Amygdala (tissue), 56 donors: ENCODE data around the gene OBSL1.

Source experiments
- DNase-seq, 56 donors: peaks; one replicate each; lab custom pipeline; 2025; lab: John Stamatoyannopoulos, UW

OBSL1 gene

DNA sequence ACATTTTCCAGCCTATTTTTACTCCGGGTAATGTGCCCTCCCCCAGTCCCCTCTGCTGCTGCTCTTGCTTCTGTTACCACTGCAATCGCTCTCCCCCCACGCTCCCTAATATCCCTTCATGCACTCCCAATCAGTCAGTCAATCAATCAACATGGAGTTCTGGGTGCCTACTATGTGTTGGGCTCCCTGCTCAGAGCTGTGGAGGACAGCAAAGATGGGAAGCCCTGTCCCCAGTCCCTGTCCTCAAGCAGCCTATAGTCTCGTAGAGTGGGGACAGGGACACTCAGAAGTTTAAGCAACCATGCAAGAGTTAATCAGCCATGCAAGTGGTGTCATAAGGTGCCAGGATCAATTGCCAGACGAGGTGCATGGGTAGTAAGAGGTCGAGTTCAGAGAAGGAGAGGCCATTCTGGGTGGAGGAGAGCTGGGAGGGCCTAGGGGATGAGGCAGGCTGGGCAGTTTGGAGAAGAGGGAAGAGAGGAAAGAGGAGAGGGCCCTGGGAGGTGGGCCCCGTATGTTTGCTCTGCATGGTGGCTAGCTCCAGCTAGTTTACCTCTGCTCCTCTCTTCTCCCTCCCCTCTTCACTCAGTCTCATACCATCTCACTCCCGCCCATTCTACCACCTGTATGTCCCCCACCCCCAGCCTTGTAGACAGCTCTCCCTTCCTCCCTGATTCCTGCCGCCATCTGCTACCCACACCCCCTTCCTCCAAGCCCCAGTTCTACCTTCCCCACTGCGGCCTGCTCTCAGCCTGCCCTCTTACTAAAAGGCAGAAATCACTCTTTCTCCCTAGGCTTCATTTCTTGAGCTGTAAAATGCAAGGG, 53.2 kb downstream of the OBSL1 start:
- DNase-seq, result no peak

DNA sequence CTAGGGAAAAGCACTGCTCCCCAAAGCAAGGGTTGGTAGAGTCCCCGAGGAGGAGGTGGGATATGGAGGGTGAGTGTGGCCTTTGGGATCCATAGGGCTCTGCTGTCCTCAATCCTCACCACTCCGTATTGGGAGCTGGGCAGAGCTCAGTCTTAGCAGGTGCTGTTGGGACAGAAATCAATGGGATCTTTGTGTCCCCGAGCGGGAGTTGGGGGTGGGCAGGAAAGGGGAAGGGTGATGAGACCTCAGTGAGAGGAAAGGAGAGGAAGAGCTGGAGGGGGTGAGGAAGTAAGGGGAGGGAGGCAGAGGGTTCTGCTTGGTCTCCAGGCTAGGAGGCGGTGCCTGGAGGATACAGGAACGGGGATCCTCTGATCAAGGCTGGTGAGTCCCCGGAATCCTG, 54.5 kb downstream of the OBSL1 start:
- no peak for DNase-seq

DNA sequence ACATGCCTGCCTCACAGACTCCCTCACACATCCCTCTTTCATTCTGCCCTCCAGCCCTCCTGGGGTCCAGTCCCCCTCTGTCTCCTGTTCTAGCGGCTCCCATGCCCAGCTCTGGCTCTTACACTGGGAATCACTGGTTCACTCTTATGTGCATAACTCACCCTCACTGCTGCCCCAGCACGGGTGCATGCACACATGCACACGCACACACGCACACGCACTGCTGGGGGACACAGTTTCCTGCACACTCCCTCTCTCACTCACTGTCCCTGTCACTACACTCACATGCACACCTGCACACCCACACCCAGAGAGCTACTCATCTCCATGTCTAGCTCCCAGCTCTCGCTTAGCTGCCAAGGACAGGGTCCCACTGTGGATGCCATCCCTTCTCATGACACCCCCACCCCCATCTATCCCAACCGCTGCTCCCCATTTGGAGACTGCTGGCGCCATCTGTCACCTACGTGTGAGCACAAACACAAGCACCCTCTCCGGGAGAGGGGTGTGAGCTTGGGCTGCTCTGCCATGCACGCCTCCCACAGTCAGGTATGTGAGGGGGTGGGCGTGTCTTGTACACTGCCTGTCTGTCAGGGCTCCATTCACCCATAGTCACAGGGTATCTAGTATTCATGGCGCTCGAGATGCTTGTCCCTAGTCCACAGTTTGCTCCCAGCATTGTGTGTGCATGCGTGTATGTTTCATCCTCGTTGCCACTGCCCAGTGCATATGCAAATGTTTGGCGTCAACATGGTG, 55.3 kb downstream of the OBSL1 start:
- no peak for DNase-seq

DNA sequence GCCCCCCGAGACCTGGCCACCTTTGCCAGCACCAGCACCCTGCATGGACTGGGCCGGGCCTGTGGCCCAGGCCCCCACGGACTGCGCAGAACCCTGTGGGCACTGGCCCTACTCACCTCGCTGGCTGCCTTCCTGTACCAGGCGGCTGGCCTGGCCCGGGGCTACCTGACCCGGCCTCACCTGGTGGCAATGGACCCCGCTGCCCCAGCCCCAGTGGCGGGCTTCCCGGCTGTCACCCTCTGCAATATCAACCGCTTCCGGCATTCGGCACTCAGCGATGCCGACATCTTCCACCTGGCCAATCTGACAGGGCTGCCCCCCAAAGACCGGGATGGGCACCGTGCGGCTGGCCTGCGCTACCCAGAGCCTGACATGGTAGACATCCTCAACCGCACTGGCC, 56.5 kb downstream of the OBSL1 start:
- no peak for DNase-seq

DNA sequence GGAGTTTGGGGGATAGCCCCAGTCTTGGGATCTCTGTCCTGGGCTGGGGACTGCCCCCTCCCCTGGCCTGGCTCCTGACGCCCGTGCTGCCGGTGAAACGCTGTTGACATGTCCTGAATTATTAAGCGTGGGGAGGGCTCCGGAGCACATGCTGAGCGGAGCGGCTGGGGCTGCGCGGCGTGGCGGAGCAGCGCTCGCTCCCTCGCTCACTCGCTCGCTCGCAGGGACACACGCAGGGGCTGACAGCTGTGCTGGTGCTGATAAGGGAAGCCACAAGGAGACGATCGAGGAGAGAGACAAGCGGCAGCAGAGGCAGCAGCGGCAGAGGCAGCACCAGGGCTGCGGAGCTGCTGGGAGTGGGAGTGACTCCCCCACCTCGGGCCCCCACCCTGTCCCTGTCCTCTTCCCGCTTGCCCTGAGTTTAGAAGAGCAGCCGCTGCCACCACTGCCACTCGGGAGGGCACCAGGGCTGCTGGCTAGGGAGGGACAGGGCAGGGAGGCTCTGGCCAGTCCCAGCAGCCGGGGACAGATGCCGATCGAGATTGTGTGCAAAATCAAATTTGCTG, 57.1 kb downstream of the OBSL1 start, which contains the start of gene ASIC4:
TSS of gene ASIC4 (plus strand) at position 287 of the 566 bp plus-strand sequence. CDS start at position 530, 243 bp downstream.
- DNase-seq, result peak in 2 of 56 donors; percentile 11 to 23

DNA sequence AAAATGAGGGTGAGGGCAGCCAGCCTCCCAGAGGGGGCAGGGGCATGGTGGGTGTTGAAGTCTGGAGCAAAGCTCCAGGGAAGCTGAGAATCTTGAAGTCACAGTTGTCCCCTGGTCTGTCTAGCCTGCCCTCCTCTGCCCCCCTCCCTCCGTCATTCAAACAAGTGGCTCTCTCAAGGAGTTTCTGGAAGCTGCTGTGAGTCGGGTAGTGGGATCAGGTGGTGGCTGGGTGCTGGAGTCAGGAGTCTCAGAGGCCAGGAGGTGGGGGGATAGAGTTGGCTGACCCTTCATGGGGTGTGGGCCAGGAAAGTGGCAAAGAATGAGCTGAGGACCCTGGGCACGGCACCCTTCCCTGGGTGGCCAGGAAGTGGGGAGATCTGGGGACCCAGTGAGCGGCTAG, 57.6 kb downstream of the OBSL1 start:
- DNase-seq, result no peak

DNA sequence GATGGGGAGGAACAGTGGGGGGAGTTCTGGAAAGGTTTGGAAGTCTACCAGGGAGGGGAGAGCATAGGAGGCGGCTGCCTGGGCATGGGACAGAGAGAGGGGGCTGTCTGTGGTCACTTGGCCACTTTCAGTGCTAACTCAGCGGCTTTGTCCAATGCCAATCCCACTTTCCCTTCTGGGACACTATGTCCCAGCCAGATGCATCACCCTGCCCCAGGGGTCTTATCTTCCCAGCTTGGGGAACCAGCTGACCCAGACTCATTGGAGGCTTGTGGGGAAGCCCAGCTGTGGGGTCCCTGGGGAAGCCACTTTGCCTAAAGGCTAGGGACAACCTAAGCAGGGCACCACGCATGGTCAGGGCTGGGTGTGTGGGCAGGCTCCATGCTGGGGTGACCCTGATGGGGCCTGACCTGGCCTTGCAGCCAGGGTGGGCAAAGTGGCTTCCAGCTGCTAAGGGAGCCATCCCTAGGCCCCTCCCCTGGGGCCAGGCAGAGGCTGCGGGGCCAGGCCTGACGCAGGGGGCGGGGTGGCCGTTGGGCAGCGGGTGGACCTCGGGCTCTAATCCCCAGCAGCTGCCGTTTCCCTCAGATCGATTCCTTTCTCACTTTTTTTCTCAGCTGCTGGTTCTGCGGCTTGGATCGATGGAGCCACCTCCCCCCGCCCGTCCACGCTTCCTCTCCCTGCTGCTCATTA, 58.7 kb downstream of the OBSL1 start:
- no peak for DNase-seq

DNA sequence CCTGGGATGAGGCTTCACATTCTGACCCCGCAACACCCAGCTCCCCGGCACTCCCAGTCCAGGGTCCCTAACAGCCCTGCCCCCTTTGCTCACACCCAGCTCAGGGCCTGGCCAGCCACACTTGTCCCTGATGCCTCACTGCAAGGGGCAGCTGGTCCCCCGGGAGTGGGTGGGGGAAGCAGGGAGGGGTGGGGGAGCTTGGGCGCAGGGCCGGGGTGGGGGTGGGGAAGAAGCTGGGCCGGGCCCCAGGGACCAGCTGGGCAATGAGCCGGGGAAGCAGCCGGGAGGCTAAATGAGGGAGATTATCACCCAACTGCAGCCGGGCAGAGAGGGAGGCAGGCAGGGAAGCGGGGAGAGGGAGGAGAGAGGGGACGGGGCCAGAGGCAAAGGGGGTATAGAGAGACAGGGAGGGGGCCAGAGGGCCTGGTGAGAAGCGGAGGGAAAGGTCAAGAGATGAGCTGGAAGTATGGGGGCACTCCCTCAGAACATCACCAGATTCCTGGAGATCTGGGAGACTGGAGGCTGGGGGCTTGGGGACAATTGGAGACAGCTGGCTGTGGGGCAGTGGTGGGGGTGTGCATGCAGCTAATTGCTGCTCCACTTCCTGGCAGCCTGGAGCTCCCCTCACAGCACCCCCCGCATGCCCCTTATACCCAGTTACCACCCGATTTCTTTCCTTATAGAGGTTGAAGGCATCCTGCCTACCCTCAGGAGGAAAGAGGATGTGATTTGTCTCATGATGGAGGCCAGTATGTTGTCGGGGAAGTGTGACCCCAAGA, 59.6 kb downstream of the OBSL1 start:
- peak in 6 of 56 donors; percentile 4 to 38 (median 18) for DNase-seq

DNA sequence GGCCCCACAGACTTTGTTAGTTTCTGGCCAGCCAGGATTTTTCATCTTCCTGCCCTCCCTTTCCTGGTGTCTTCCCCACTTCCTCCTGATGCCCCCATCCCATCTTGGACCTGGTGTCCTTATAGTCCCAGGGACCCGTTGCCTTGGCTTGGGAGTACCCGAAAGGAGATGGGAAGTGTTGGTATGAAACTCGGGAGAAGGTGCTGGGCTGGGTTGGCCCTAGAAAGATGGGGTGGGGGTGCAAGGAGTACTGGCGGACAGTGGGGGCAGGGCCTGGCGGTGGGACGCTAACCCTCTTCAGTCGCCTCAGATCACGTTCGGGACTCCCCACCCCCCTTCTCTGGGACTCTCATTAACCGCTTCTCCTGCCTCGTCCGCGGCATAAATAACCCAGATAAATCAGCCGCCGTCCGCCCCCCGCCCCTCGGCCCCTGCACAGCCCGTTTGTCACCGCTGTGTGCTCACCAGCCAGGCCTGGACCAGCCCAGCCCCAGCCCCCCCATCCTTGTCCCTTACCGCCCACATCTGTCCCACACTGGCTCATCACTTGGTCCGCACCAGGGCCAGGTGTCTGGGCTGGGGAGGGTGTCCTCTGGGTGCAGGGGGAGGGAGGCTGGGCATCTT, 60.7 kb downstream of the OBSL1 start:
- no peak for DNase-seq

DNA sequence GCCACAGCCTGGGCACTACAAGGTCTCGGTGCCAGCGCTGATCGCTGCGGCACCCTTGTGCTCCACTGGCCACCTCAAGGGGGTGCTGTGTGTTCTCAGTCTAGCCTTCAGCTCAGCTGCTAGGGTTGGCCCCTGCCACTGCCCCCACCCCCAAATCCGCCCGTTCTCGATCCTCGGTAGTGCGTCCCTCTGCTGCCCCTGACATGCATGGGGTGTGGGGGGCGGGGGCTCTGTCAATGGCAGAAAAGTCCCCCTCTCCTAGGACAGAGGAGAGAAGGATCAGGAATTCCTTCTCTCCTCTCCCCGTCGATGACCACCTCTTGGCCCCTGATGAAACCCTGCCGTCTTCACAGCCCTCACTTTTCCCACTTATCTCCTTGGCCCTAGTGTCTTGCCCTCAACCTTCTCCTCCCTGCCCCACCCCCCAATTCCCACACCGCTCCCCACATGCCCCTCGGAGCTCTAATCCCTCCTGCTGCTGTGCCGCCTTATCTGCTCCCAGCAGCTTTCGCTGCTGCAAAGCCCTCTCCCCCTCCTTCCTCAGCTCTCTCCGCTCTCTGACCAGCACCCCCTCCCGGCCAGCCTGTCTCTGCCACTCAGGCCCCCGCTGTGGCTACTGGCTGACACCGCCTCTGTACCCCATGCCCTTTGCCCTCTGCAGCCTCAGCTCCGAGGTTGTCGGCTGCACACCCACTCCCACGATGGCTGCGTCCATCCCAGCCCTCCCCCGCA, 61.4 kb downstream of the OBSL1 start:
- peak in 41 of 56 donors; percentile 3 to 62 (median 41) for DNase-seq

DNA sequence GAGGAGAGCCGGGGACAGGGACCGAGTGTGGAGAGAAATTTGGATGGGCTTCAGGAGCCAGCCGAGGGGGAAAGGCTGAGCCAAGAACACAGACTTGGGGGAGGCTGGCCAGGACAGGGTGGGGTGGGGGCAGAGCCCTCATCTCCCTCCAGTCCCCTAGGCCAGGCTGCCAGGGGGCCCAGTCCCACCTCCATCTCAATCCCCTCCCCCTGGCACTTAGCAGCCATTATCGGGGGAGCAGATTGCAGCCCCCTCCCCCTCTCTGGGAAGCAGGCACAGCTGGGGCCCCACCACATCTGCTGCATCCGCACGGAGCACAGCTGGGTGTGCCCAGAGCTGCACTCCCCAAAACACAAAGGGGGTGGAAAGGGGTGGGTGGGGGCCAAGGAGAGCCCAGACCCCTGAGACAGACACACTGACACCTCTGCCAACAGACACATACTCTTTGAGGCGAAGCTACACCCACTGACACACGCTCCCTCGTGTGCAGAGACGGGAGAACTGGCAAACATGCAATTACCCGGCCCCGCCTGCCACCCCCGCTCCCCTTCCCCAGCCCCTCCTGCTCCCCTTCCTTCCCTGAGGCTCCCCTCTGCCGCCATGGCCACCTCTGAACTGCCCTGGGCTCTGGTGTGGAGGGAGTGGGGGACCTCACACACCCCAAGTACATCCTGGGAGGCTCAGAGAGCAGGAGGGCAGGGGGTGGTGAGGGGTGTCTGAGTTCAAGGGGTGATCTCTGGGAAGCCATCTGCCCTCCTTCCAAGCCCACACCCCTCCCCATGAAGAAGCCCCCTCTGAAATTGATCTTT, 62.2 kb downstream of the OBSL1 start:
- peak in 2 of 56 donors; percentile 30 to 61 for DNase-seq

DNA sequence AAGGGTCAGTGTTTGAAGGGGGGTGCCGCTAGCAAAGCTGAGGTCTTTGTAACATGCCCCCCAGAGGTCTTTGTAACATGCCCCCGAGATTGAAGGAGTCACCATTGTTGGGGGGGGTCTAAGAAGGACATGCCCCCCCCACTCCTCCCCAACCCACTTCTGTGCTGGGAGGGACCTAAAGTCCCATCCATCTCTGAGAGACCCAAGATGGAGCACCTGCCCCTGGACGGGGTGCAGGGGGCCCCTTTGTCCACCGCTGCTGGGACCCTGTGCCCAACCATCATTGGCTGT, 63.0 kb downstream of the OBSL1 start:
- no peak for DNase-seq

DNA sequence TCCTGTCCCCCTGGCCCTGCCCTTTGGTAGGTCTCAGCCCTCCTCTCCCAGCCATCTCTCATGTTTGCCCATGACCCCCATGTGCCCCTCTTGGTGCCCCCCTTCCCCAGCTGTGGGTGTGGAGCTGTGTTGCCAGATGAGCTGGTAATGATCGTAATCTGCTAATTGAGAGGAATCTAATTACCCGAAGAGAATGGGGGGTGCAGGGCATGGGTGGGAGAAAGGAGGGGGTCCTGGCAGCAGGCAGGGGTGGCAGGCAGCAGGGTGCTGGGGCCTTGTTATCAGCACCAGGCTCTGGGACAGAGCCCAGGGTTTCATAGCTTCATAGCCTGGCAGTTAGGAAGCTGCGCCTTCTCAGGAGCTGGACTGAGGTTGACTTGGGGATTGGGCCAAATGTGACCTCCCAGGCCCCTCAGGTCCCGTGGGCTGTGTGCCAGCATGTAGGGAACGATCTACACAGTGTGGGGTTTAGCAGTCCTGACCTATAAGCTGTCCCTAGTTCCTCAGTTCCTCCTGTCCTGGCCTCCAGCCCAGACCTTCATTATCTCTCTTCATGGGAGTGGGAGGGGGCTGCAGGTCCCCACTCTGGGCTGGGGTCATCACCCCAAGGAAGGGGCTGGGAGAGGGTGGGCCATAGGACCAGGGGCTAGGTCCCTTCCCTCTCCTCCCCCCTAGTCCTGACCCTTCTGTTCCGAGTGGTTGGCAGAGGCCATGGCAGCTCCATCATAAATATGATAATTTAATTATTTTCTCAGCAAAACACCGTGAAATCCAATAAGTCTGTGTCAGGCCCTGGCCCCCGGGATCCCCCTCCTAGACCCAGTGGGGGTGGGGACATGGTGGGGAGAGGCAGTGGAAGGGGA, 63.5 kb downstream of the OBSL1 start:
- DNase-seq, result no peak

DNA sequence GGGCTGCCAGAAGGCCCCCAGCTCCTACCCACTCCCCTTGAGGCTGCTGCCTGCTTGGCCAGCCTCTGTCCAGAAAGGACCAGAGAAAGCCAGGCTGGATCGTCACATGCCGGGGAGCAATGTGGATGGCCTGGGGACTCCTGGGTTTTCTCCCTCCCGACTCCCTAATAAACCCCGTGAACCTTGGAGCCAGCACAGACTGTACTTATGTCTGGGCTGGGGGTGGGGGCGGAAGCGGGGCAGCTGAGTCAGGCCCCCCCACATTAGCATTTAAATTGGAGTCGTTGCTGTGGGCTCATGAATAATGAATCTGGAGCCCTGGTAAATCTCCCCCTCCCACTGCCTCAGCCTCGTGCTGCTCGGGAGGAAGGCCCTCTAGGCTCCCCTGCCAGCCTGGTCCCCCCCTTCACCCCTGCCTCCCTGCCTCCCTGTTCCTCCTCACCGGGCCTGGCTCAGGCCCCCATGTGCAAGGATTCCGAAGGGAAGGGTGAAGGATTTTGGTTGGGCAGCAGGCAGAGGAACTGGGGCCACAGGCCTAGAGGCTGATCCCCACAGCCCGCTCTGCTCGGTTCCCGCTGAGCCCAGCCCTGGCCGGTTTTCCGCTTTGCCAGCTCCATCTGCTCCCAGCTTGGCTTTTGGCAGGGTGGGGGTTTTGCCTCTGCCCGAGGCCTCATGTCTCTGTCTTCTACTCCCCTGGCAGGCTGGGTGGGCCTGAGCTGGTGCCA, 64.4 kb downstream of the OBSL1 start:
- peak in 3 of 56 donors; percentile 6 to 20 (median 14) for DNase-seq

DNA sequence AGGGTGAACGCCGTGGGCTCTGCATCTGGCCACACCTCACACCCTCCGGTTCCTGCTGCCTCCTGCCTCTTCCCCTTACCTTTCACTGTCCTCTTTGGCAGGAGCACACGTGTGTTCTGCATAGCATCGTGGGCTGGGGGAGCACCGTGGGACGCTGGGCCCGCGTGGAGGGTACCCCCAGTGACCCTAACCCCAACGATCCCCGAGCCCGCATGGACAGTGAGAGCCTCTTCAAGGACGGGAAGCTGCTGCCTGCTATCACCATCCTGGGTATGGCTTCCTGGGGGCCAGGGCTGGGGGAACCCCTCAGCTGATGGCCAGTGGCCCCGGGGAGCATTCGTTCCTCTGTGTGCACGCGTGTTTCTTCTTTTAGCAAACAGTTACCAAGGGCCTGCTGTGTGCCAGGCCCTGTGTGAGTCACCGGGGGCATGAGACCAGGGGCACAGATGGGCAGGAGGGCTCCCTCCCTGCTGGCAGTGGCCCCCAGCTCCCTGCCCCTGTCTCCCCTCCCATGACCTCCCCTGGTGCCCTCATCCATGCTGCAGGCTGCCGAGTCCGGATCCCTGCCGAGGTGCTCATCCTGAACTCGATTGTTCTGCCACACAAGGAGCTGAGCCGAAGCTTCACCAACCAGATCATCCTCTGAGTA, 65.1 kb downstream of the OBSL1 start:
- DNase-seq, result no peak

DNA sequence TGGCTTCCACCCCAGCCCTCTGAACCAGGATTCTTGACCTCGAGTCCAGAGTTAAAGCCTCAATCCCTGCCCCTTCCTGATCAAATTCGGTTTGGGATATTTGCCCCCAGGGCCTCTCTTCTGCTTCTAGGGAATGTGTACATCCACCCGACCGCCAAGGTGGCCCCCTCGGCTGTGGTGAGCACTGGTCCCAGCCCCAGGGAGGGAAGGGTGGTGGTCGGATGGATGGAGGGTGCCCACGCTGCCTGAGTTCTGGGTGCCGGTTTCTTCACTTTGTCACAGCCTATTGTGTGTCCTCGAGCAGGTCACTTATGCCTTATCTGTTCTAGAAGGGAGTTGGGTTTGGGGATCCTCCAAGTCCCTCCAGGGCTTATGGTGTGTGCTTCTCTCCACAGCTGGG, 65.8 kb downstream of the OBSL1 start:
- DNase-seq, result no peak
